Dedifferentiated amniotic fluid mesenchymal stem cell (primary cell): ENCODE measurements around the gene E2F3.
"Not testable (repeated sequence)": the region's sequence is repeated elsewhere in the genome, so short reads cannot be mapped to it uniquely, and the experiment has no call there.

Experiments used
- DNase-seq: peaks from one replicate; pipeline ENCODE4 v3.0.0-alpha.2; 2016; ENCODE audit errors: extremely low spot score

The E2F3 gene

DNA sequence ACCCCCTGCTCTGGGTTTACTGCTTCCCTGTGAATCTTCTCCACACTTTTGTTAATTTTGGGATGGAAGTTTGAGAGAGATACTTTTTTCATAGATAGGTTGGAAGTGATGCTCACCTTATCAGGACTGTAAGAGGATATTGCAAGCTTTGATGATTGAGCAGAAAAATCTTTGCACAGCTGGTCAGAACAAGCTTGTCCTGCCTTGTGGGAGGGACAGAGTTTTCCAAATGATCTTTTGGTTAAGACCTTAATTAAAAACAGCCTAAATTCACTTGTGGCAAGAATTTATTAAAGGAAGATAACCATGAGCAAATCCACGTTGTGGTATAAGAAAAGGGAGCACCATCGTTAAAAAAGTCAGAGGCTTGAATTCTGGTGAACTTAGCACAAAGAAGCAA, 32.2 kb downstream of the E2F3 start:
- no peak for DNase-seq

DNA sequence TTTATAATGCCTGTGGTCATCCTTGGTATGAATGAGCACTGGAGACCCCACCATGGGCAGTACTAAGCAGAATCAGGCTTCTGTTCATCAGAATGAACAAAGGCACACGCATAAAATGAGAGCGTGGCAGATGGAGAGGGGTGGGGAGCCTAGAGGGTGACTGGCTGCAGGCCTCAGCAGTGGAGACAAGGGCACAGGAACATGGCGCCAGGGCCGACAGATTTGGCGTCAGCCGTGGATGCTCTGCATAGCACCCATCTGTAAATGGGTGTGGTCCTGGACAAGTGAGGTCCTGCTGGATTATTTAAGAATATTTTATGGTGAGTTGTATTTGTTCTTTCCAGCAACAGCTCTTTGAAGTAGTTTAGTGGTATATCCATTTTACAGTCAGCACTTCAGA, 33.1 kb downstream of the E2F3 start:
- DNase-seq, result no peak

DNA sequence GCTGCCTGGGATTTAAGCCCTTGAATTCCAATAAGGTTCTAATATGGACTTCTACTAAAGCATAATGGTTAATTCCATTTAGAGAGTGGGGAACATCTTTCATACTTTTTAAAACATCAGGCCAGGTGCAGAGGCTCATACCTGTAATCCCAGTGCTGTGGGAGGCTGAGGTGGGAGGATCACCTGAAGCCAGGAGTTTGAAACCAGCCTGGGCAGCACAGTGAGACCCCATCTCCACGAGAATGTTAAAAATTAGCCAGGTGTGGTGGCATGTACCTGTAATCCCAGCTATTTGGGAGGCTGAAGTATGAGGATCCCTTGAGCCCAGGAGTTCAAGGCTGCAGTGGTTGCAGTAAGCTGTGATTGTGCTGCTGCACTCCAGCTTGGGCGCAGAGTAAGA, 35.0 kb downstream of the E2F3 start:
- no peak for DNase-seq

DNA sequence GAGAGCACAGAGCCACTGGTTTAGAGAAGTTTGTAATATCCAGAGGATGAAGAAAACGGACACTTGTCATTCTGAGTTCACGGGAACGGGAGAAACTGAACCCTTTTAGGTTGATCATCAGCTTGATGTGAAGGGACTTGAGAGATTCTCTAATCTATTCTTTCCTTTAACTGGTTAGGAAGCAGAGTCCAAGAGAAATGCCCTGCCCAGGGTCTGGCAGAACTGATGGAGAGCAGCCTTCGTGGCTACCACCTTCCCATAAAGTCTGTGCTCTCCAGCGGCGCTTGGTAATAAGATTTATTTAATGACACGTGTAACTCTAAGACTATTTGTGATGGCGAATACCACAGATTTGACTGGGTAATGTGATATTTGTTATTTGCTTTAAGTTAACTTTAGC, 36.0 kb downstream of the E2F3 start:
- DNase-seq, result no peak

DNA sequence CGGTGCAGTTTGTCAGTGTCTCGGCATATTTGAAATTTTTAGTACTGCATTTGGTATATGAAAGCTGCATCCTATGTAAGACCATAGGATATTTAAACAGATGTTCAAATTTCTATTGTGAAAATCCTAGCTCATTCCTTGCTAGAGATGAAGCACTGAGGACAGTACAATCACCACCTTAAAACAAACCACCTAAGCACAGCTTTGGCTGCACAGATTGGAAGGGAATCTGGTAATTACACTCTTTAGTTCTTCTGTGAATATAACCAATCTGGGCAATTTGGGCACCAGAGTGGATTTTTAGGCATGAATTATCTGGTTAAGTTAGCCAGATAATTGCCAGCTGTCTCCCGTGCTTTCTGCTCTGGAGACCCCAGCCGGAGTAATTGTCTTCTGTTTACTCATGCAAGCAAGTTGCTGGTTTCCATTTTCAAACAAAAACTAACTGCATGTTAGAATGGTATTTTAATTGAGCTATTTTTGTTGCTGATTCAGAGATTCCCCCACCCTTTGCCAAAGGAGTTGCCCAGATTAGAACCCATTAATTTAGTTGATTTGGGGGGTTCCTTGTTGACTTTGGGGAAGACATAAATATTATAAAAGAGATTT, 36.9 kb downstream of the E2F3 start:
- DNase-seq, result no peak

DNA sequence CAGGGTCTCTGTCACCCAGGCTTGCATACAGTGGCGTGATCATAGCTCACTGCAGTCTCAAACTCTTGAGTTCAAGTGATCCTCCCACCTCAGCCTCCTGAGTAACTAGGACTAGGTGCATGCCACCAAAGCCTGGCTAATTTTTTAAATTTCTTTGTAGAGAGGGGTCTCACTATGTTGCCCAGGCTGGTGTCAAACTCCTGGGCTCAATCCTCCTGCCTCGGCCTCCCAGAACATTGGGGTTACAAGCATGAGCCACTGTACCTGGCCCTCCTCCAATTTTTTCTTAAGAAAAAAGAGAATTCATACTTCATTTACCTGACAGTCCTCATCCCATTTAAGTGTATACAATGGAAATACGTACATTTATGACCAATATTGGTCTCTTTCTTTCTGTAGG, 37.9 kb downstream of the E2F3 start:
- DNase-seq, result no peak

DNA sequence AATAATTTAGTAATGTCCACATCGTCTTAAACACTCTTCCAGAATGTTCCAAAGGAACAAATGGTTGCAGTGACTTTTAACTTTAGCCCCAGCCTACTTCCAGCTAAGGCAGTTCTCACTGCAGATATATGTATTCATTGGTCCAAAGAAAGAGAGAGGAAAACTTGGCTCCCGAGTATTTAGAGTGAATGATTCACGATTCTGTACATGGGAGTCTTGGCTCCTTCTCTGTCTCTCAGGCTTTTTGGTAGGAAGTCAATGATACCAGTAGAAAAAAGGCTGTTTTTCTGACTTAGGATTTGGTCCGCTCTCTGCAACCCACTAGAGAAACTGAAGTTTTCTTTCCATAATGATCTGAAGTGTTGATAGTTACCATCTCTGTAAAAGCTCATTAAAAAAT, 38.6 kb downstream of the E2F3 start:
- no peak for DNase-seq

DNA sequence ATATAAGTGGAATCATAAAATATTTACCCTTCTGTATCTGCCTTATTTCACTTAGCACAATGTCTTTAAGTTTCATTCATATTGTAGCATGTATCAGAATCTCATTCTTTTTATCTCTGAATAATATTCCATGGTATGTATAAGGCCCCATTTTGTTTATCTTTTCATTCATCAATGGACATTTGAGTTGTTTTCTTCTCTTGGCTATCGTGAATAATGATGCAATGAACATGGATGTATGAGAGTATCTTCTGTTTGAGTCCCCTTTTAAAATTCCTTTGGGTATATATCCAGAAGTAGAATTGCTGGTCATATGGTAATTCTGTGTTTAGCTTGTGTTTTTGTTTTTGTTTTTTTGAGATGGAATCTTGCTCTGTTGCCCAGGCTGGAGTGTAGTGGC, 39.6 kb downstream of the E2F3 start:
- no peak for DNase-seq

DNA sequence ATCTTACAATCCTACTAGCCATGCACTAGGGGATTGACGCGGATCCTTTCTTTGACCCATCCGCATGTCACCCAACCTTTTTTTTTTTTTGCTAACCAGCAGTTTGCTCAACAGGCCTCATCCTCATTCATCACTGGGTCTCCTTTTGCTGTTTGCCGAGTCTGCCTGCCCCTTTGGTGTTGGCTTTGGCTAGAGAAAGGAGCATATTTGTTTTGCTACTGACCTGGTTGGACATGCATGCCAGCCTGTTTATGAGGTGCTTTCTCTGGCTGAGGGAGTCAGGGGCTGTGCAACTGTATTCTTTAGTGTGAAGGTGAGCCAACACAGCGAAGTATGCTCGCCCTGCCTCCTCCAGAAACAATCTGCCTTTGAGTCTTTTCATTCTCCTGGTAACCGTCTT, 40.2 kb downstream of the E2F3 start:
- no peak for DNase-seq

DNA sequence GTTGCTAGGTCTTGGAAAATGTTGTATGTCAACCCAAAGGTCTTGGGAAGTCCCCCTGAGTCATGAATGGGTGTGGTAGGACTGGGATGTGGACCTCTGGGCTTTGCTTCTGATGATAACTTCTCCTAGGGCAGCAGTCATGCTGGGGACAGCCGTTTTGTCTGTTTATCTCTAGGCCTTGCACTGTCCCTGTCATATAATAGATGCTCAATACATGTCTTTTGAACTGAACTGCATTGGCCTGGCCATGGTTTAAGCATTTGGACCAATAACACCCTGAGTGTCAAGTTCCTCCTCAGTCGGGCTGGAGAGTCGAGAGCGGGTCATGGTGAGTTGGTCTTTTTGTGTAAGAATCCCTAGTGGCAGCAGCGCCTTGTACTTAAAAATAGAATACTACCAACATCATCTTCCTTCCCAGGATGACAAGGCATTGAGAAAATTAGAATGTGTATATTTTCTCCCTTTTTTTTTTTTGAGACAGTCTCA, 43.1 kb downstream of the E2F3 start:
- no peak for DNase-seq

DNA sequence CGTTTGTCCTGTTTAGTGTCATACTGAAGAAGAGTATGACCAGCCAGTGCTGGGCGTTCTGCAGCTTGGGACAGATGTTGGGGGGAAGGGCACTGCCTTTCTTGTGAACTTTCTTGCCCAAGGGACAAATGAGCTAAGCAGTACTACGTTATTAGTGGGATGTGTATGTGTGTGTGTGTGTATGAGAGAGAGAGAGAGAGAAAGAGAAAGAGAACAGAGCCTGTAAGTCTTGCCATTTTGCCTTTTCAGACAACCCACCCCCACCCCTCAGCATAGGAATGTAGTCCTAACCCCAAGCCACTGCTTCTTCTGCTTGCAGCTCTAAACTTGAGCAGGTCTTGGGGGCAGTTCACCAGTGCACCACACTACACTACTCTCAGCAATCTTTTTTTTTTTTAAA, 45.5 kb downstream of the E2F3 start:
- no peak for DNase-seq

DNA sequence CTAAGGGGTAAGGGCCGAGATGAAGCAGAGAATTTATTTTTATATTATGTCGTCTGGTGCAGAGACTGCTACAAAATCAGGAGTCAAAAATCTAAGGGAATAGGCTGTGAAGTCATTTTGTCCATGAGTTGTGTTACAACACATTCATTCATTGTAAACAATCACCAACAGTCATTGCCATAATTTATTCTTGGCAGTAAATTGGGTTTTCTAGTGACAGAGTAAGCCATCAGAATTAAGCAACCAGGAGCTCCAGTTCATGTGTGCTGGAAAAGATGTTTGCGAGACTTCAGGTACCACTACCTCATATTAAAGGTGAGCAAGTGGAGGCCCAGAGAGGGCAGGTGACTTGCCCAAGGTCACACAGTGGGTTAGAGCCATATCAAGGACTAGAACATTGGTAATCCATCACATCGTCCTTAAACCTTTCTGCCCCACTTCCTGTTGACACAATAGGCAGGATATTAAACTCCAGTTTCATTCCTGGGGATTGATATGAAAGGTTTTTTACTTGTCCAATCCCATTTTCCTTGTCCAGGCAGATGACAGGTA, 46.0 kb downstream of the E2F3 start:
- DNase-seq, result no peak

DNA sequence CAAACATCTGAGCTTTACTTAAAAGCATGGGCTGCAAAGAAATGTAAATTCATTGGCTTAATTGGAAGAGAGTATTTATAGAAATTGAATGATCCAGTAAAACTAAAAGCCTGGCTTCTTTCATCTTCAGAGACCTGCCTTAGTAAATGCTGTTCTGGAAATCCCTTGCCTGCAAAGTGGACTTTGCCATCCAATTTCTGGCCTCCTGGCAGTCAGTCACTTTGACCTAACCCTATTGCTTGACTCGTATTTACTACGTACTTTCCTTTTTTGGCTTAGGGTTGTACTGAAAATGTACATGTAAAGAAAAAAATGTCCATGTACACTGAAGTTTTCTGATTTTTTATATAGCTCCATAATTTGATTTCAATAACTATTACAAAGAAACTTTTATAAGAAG, 47.1 kb downstream of the E2F3 start:
- DNase-seq, result no peak

DNA sequence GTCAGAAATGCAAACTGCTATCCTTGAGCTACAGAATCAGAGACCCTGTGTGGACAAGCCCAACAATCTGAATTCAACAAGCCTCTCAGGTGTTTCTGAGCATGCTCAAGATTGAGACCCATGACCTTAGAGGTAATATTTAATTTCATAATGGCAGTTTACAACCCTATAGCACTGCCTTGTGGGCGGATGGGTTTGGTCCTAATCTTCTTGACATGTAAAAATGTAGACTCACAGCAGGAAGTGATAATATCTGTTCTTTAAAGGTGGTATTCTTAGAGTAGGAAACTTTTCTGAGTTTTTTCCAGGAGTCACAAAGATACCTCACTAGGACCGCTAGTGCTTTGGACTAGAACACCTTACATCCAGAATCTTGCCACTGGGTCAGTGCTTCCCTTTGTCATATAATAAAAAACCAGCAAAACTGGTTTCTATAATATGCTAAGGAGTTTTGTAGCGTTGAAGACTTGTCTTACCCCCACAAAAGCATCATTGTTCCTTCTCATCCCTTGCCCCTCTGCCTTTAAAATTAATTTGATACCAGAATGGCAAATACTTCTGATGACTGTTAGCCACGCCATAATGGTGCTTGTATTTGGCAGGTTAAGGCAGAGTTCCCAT, 52.6 kb downstream of the E2F3 start:
- no peak for DNase-seq

DNA sequence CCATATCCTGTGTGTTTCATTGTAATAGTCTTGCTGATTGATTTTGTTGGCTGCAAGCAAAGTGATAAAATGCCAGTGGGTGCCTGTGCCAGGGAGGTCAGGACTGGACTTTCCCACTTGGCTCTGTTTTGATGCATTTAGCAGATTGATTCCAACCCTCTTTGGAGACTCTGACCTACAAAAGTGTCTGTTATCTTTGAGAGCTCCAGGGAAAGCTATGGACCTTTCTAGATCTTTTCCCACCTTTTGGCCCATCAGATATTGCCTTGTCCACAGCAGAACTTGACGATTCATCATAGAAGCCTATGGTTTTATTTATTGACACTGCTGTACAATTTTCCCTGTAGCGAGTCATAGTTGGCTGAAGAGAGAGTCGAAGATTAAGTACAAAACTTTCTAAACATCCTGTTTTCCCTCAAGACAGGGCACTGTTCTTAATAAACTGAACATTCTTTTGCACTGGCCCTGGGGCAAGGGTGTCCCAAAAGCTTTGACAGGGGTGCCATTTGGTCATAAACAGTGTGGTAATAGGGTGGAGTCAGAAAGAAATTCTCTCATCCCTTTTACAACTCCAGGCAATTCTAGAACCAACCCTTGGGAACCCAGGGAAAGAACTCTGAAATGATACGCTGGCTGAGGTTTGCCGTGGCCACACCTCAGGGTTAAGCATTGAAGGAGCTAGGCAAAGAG, 53.7 kb downstream of the E2F3 start:
- peak; percentile 31 for DNase-seq

DNA sequence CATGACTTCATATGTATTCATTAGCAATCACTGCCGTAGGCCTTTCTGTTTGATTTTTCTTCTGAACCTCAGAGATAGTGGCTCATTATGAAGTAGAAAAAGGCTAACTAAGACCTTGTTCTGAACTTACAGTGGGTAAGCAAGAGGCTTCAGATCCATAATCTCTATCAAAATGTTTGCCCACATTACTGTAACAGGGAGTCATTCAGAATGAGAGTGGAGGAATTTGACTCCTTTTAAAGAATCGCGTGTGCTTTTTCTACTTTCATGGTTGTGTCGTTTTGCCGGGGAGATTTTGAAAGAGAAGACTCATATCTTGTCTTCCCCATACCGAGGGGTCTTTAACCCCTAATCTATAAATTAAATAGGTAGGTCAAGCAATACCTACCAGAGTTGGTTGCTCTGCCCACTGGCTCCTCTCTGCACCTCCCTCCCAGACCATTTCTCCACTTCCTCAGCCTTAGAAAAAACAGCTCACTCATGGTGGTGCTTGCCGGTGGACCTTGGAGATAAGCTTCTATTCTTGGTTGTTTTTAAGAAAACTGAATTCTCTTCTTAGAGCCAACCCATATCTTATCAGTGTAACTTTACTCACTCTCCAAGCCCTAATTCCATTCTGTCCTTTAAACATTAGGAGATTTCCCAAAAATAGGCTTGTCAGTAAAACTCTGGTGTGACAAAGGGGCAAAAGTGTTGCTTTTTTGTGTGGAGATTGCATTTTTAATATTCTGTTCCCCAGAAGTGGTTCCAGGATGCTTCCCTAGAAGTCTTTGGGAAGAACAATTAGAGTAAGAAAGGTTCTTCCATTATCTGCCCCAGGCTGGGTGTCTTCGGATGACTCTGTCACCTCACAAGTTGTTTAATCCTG, 56.6 kb downstream of the E2F3 start:
- DNase-seq, result no peak

DNA sequence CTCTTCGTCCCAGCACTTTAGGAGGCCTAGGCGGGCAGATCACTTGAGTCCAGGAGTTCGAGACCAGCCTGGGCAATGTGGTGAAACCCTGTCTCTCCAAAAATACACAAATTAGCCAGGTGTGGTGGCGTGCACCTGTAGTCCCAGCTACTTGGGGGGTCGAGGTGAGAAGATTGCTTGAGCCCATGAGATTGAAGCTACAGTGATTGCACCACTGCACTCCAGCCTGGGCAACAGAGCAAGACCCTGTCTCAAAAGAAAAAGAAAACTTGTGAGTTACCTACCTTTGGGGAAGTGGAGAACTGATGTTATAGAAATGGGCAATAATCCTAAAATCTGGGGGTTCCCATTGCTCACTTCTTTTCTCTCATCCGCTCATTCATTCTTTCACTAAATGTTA, 58.0 kb downstream of the E2F3 start:
- DNase-seq, result no peak

DNA sequence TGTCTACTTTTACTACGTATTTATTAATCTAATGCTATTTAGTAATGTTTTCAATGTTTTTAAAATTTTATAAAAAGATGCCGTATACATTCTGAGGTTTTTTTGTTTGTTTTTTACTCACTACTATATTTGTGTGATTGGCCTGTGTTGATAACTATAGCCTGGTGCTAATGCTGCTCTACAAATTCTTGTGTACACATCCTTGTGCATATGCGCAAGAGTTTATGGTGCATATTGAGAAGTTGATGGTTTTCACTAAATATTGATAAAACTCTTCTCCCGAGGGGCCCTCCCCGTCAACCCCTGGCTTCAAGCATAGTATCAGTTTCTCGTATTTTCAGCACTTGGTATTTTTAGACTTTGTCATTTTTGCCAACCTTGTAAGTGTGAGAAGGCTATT, 59.9 kb downstream of the E2F3 start:
- DNase-seq, result no peak

DNA sequence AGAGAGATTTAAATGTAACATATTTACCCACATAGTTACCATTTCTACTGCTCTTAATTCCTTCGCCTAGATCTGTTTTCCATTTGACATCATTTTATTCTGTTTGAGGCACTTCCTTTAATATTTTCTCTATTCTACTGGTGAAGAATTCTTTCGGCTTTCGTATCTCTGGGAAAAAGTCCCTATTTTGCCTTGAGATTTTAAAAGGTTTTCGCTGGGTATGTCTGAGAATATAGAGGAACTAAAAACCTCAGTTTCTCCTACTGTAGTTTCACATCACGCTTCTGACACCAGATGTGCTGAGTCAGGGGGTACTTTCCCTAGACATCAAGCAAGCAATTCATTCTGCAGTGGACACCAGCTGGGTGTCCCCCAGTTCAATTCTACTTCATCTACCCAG, 61.7 kb downstream of the E2F3 start:
- no peak for DNase-seq

DNA sequence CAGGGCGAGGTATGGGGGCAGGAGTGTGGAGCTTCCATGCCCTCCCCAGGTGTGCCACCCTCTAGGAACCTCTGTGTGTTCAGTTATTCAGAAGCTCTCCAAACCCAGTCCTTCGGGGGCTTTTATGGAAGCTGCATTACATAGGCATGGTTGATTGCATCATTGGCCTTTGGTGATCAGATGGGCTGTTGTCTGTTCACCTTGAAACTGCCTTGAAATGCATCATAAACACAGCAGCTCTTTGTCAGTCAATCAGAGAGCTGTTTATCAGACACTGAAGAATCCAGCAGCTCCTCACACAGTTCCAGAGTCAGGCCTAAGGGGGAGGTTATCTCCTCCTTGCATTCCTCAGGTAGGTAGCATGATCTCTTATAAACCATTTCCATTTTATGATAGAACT, 62.4 kb downstream of the E2F3 start:
- no peak for DNase-seq

DNA sequence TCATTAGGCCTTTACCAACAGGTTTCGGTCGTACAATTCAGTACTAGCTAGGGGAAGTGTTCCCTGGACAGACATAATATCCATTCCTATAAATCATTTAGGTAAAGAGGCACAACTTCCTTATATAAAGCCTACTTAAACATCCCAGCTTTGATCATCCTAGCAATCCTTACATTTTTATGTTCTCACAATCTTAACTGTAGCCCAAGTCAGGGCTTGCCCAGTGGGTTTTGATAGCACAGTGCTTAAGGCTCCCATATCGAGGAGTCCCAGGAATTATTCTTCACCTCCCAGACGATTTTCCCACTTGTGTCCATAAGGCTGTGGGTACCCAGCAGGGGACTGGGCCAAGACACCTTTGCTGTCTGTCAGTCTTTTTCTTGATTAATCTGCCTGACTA, 63.2 kb downstream of the E2F3 start:
- DNase-seq, result no peak

DNA sequence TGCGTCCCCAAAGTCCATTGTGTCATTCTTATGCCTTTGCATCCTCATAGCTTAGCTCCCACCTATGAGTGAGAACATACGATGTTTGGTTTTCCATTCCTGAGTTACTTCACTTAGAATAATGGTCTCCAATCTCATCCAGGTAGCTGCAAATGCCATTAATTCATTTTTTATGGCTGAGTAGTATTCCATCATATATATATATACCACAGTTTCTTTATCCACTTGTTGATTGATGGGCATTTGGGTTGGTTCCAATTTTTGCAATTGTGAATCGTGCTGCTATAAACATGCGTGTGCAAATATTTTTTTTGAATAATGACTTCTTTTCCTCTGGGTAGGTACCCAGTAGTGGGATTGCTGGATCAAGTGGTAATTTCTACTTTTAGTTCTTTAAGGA, 63.9 kb downstream of the E2F3 start:
- not testable (repeated sequence) for DNase-seq
